B cell (primary cell): ENCODE measurements around the gene ASCC2.

Source experiments
- CTCF ChIP-seq: fragments of 200-600 bp; IDR thresholded peaks from one replicate; pipeline ENCODE4 v1.8.0; 2022; ENCODE audit warnings: antibody characterized with exemption, mild to moderate bottlenecking
- EZH2 ChIP-seq: IDR thresholded peaks from 2 replicates; pipeline ENCODE4 v1.6.1; 2012; ENCODE audit warnings: borderline replicate concordance, low read depth, mild to moderate bottlenecking, moderate library complexity, low read length; ENCODE audit not compliant: insufficient read depth, poor library complexity, severe bottlenecking

- TF ChIP-seq CTCF = no peak
- no peak for TF ChIP-seq EZH2
Measured at GRCh38 chr22:29817724-29818123, 20.4 kb downstream of the ASCC2 start.
